Kidney (tissue), 14 donors: ENCODE data around the gene SENP2. TPM values are rescaled to one million over a fixed set of nuclear protein-coding genes. Genes with fewer than 3 reads are reported as not detected.

Experiments
- DNase-seq, 5 donors: peaks; one replicate each; pipeline ENCODE4 v3.0.0-alpha.2; 2013 to 2020
- FAIRE-seq: peaks from 2 replicates; lab custom pipeline; 2012; peaks lifted over from hg19 to GRCh38; lab: Jason Lieb, UNC
- H3K27ac ChIP-seq, 2 donors: one replicate each; pipeline ENCODE4 v1.7.0; 2013; ENCODE audit warnings: low read depth in 2 of 2, low read length in 2 of 2, inconsistent platforms in 1 of 2
- H3K27me3 ChIP-seq: one replicate; pipeline ENCODE4 v1.7.1; 2013; ENCODE audit warnings: low read length, inconsistent platforms; ENCODE audit not compliant: control insufficient read depth, insufficient read depth
- H3K36me3 ChIP-seq, 3 donors: one replicate each; pipeline versions ENCODE4 v1.7.0 to v1.7.1; 2013; ENCODE audit warnings: low read length in 3 of 3, control low read depth in 1 of 3, inconsistent platforms in 1 of 3; ENCODE audit not compliant: insufficient read depth in 3 of 3, control insufficient read depth in 2 of 3
- H3K4me1 ChIP-seq, 3 donors: one replicate each; pipeline versions ENCODE4 v1.7.0 to v1.7.1; 2013; ENCODE audit warnings: low read length in 3 of 3, inconsistent platforms in 1 of 3, low read depth in 1 of 3; ENCODE audit not compliant: control insufficient read depth in 2 of 3, insufficient read depth in 2 of 3
- H3K4me3 ChIP-seq, 3 donors: one replicate each; pipeline versions ENCODE4 v1.7.0 to v1.8.1; 2013; ENCODE audit warnings: low read length in 3 of 3, control low read depth in 1 of 3, inconsistent platforms in 1 of 3
- H3K9ac ChIP-seq, 3 donors: one replicate each; pipeline versions ENCODE4 v1.7.0 to v1.7.1; 2013; ENCODE audit warnings: low read length in 3 of 3, control low read depth in 1 of 3, inconsistent platforms in 1 of 3
- H3K9me3 ChIP-seq, 3 donors: one replicate each; pipeline versions ENCODE4 v1.7.0 to v1.7.1; 2013; ENCODE audit warnings: low read length in 3 of 3, control low read depth in 1 of 3, inconsistent platforms in 1 of 3; ENCODE audit not compliant: control insufficient read depth in 2 of 3, insufficient read depth in 1 of 3
- CTCF ChIP-seq: IDR thresholded peaks from 3 replicates; pipeline ENCODE4 v1.5.1; 2012; ENCODE audit warnings: mild to moderate bottlenecking, moderate library complexity, borderline replicate concordance; ENCODE audit not compliant: insufficient read depth; ENCODE audit errors: extremely low read depth
- intact Hi-C: fragments of 100-400 bp; cut with DNase I; formaldehyde crosslinking; loops from one replicate; pipeline ENCODE4 v1.11.1; 2022
- polyA plus RNA-seq: library from polyadenylated mRNA; stranded (reverse); fragments of 350-450 nt; fragmentation: Illumina TruSeq; extraction: RNeasy Lipid Tissue Mini Kit (QIAGEN cat#74804); gene quantifications from one replicate; pipeline ENCODE4 v1.2.3, GENCODE V29; 2014; ENCODE audit warnings: low read depth, low replicate concordance; ENCODE audit not compliant: insufficient read depth
- total RNA-seq: library from RNA; stranded (reverse); fragmentation: NEBNext Ultra II Directional; extraction: Animal tissue kit (Norgen Biotek cat#: 25700); gene quantifications from one replicate; pipeline ENCODE4 v1.2.1, GENCODE V29; 2021
- donor health status: control.
- donor health status: control.
- donor health status: control.
- donor health status: control.
- donor health status: control.
- donor health status: DM: yes; HTN: yes; CAD: no.
- donor health status: Normal renal cell carcinoma (clear cell type).

SENP2 gene
- total and polyA plus RNA-seq, 2 donors from 2014 or later: 10.8 to 29.6 TPM

- no peak for FAIRE-seq
- Histone ChIP-seq H3K4me1 (no peaks in the 10 kb centered on the region), H3K36me3 (peaks cover 2 to 12% (median 6%) of the 10 kb centered on the region in 3 donors), H3K9me3 (no peaks in the 10 kb centered on the region), H3K27ac (no peak overlapping the region), H3K27me3 (no peaks in the 10 kb centered on the region), H3K4me3 (no peak overlapping the region), H3K9ac (no peak overlapping the region)
- intact Hi-C loops: no loop called here
- no peak for TF ChIP-seq CTCF
- no peak for DNase-seq
These were observed 62.3 kb downstream of the SENP2 start for GRCh38 chr3:185648396-185648795.

GRCh38 chr3:185649414-185649813 is 63.3 kb downstream of the SENP2 start:
- no peak for TF ChIP-seq CTCF
- intact Hi-C loops: no loop called here
- Histone ChIP-seq H3K4me3 (no peak overlapping the region), H3K27me3 (no peaks in the 10 kb centered on the region), H3K27ac (no peak overlapping the region), H3K4me1 (no peaks in the 10 kb centered on the region), H3K9me3 (no peaks in the 10 kb centered on the region), H3K36me3 (peaks cover 2 to 16% (median 6%) of the 10 kb centered on the region in 3 donors), H3K9ac (no peak overlapping the region)
- no peak for DNase-seq
- FAIRE-seq: no peak

GRCh38 chr3:185651971-185652370 is 65.9 kb downstream of the SENP2 start:
- Histone ChIP-seq H3K9ac (no peak overlapping the region), H3K27me3 (no peaks in the 10 kb centered on the region), H3K4me3 (no peak overlapping the region), H3K36me3 (peaks cover 4 to 18% (median 12%) of the 10 kb centered on the region in 3 donors), H3K9me3 (no peaks in the 10 kb centered on the region), H3K27ac (no peak overlapping the region), H3K4me1 (no peaks in the 10 kb centered on the region)
- intact Hi-C loops: no loop called here
- DNase-seq: no peak
- TF ChIP-seq CTCF: no peak
- FAIRE-seq: no peak
